ENCODE results near the gene ZSCAN2.

DNA sequence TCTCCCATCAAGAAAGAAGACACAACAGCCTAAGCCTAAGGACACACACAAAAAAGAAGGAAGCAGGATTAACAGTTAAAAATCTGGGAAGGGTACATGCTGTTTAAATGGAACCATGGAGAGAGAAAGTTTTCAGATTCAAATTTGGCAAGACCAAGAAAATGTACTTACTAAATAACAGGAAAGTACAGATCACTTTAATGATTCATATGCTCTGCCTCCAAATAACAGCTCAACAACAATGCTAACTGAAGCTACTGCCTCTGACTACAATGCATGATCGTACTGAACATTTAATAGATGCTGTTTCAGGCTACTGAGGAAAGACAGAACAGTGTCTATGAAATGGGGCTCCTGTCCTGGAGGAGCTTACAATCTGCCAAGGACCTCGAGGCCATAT is 65.6 kb downstream of the ZSCAN2 start:
- no peak for TF ChIP-seq MYC (IDR thresholded peaks at IDR 0.05; ENCODE audit: low read depth, low read length)
- TF ChIP-seq POLR2A (IDR thresholded peaks at IDR 0.05; ENCODE audit: extremely low read depth, insufficient read length) = no peak
- TF ChIP-seq, protein P1, sequence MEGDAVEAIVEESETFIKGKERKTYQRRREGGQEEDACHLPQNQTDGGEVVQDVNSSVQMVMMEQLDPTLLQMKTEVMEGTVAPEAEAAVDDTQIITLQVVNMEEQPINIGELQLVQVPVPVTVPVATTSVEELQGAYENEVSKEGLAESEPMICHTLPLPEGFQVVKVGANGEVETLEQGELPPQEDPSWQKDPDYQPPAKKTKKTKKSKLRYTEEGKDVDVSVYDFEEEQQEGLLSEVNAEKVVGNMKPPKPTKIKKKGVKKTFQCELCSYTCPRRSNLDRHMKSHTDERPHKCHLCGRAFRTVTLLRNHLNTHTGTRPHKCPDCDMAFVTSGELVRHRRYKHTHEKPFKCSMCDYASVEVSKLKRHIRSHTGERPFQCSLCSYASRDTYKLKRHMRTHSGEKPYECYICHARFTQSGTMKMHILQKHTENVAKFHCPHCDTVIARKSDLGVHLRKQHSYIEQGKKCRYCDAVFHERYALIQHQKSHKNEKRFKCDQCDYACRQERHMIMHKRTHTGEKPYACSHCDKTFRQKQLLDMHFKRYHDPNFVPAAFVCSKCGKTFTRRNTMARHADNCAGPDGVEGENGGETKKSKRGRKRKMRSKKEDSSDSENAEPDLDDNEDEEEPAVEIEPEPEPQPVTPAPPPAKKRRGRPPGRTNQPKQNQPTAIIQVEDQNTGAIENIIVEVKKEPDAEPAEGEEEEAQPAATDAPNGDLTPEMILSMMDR (IDR thresholded peaks at IDR 0.05; ENCODE audit: low read depth, low read length) = no peak
